GM21360 (cell line): ENCODE results near the gene IPCEF1.
A peak's percentile ranks its signal among the peaks of the same experiment; 100 is the strongest.

Experiments
- ATAC-seq: cut with Tn5 transposase; IDR thresholded peaks from one replicate; pipeline ENCODE4 v1.9.1; 2021; ENCODE audit warnings: mild to moderate bottlenecking, moderate library complexity; ENCODE audit not compliant: unreplicated experiment

The IPCEF1 gene

DNA sequence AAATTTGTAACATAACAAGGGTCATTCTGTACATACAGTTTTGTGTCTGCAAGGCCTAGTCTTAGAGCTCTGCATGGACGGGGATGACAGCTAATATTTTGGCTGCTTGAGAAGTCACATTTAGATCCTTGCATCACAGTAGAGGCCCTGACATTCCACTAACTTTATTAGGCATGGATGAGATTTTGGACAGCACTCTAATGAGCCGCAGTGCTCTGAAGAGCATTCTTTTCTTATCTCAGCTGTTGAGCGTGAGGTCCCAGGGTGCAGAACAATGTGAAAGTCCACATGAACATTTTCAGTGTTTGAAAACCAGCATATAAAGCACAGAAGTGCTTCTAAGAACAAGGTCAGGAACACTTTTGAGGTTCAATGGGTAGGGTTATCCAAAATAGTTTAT lies 58.9 kb downstream of the IPCEF1 start:
- no peak for ATAC-seq

DNA sequence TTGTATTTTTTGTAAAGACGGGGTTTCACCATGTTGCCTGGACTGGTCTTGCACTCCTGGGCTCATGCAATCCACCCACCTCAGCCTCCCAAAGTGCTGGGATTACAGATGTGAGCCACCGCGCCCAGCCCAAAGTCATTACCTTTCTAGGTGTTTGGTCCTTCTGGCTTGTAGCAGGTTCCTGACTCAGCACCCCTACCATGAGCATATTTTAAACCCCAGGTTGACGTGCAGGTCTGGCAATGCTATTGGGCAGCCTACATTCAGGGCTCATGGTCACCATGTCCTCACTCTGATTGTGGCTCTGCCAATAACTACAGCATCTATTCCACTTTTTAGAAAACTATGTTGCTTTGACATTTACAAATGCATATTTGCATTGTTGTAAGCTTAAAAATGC lies 59.4 kb downstream of the IPCEF1 start:
- ATAC-seq: no peak

DNA sequence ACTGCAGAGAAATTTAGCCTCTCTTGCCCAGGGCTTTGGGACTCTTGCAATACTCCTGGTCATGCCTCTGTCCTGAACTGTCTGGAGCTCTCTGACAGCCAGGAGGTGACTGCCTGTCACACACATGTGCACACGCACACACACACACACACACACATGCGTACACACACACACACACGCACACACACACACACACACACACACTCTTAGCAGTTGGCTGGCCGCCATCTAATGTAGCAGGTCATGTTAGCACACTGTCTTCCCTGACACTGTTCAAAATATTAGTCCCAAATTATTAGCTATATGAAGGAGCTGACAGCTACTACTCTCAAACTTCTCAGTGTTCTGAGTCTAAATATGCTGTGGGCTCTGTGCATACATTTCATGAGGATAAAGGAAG lies 60.9 kb downstream of the IPCEF1 start:
- no peak for ATAC-seq

DNA sequence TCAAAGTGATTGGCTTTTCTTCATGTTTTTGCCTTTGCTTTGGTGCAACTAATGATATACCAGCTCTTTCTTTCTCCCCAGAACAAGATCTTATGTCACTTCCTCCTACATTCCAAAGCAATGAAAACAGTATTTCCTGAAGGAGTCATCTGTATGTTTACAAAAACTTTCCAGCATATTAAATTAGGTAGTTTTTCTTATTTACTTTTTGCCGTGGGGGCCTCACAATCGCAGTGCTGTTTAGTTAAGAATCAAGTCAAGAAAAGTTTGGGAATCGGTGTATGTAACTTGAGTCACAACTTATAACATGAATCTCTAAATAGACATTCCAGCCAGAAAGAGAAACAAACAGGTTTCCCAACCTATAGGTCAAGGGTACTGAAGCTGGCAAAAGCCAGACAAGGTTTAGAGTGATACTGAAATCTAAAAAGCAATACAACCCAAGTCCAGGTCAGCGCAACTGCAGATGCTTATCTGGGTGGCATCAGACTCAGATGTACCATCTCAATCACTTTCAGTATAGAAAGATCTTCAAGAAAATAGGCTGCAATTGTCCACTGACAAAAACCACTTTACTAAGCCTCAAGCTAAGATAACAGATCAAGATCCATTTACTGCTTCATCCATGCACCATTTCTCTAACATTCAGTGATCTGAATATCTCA lies 63.6 kb downstream of the IPCEF1 start:
- no peak for ATAC-seq

DNA sequence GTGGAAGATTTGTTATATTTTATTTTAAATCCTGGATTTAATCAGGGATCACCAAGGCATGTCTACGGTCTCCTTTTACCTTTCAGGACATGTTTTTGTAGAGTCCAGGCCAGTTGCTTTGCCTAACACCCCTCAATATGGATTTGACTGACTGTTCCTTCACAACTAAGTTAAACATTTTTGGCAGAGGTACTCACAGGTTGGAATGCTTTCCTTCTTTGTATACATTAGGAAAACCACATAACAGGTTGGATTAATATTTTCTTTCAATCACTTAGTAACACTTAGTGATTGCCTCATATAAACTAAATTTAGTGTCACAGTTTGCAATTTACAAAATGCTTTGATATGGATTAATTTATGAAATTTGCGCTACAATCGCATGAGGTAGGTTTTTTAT lies 64.5 kb downstream of the IPCEF1 start:
- ATAC-seq: no peak

DNA sequence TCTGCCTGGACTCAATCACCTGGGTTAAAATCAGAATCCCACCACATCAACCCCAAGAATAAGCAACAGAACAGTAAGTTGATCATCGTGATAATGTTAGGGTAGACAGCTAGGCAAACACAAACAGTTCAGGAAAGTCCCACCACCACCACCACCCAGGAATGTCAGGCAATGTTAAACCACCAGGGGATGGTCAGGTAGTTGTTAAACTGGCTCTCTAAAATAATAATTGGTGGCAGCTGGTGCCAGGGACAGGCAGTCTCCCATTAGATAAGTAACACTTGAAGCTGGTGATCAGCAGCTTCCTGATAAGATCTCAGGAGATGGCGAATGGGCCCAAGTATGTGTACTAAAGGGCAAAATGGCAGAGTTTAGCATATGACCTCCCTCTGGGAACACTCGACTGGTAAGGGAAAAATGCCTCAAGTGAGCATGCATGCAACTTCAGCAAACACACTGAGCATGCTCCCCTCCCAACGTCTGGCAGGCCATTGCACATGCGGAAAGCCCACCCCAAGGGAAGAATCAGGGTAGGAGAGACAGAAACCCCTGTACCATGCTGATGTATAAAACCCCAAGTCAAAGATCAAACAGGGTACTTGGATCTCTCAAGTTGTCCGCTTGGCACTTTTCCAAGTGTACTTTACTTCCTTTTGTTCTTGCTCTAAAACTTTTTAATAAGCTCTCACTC lies 66.6 kb downstream of the IPCEF1 start:
- ATAC-seq: no peak

DNA sequence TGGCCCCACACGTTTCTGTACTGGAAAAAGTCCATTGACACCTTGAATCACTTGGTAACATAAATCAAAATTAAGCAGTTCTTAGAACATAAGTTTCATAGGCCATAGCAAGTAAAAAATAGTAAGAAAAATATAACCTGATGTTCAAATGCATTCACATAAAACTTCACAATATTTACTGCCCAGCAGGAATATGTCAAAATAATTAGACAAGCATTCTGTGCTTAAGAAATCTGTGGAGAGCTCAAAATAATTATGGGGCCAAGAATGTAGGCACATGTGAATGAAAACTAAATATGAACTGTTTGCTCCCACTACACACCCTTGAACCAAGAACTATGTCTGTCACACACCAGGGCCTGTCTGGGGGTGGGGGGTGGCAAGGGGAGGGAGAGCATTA lies 70.8 kb downstream of the IPCEF1 start:
- ATAC-seq: no peak

DNA sequence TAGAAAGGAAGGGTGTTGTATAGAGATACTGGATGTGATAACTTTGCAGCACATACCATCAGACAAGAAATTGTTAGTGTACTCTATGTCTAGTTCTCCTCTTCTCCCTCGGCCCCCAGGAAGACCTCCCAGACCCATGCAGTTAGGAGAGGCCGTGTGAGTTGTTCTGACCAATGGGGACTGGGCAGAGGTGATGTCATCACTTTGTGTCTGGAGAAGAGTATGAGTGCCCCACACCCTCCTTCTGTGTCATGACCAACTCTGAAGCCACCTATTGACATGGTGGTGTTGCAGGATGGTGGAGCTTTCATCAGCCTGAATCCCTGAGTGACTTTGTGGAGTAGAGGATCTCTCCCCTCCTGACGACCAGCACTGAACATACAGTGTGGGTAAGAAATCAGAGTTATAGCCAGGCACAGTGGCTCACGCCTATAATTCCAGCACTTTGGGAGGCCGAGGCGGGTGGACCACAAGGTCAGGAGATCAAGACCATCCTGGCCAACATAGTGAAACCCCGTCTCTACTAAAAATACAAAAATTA lies 72.2 kb downstream of the IPCEF1 start:
- ATAC-seq: no peak

DNA sequence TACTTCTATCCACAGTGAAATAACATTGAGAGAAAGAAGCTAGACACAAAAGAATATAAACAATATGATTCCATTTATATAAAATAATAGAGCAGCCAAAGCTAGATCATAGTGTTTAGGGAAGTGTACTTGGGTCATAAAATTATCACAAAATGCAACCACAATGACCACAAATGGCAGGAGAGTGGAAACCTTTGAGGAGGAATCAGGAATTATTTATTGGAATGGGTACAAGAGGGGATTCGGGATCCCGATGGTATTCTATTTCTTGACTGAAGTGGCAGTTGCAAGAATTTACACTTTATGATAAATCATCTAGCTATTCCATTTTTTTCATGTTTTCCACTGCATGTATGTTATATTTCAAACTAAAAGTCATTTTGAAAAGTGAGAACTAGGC lies 76.1 kb downstream of the IPCEF1 start:
- no peak for ATAC-seq

DNA sequence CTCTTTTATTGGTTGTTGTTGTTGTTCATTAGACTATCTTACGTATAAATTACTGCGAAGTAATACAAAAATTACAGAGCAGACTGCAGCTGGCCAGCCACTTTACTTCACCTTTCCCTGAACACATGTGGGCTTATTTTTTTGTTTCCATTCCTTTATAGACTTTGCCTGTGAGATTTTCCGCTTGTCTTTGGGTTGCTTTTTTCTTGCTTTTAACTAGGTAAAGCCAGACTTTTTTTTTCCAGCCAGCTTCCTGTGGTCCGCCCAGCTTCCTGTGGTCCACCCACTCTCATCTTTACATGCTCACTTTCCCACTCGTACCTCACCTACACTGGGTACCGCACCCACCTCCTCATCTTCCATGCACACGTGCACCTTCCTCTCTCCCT lies 79.0 kb downstream of the IPCEF1 start:
- no peak for ATAC-seq

DNA sequence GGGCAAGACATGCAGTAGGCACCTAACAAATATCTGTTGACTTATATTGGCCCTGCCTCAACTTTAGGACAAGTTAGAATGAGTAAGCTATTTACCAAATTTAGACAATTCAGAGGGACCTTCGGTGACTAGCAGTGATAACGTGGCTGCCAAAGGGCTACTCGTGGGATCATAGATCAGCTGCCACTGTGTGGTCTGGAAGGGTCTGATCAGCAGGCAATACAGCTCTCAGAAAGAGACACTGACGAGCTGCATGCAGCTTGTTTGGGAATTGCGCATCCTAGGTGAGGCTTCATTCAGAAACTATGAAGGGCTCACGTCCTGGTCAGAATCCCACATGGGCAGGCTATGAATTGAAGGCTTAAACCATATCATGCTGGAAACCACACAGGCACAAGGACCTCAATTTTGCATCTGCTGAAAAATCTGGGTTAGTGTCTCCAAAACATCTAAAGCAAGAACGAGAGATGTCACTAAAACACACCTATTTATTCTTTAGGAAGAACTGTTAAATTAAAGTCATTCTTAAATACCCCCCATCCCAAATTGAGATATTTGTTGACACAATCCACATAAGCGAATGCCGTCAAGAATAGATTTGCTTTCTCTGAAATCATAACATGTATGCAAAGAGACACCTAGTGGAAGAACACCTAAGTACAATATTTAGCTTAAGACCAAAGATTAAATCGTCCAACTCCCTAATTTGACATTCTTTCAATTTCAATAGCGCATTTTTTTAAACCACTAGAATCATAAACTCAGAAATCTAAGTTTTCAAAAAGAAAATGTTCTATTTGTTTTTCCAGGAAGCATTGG lies 79.6 kb downstream of the IPCEF1 start:
- ATAC-seq: no peak

DNA sequence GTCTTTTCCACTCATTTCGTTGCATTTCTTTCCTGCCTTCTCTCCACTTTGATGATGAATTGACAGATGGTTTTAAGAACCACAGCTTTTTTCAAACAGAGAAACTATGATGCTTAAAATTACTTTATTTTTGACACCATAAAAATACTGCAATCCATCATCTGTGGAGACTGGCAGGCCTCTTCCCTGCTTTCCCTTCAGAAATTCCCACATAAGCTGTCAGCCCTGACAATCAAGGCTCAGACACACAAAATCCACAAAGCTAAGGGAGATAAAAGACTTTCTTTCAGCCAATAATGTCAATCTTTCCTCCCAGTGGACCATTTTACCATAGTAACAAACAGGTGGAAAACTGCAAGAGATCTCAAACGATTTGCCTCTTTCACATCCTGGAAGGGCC lies 82.4 kb downstream of the IPCEF1 start:
- ATAC-seq: no peak

DNA sequence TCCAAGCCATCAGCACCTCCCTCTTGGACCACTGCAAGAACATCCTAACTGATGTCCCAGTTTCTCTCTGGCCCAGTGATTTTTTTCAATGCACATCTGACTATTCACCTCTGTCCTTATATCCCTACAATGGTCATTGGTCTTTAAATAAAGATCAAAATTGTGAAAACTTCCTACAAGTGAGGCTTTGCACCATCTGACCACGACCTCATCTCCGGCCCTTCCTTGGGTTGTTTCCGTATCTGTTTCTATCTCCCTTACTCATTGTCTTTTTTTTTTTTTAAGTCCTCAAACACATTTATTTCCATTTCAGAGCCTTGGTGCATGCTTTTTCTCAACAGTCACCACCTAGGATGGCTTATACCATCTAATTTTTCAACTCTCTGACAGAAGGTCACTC lies 88.1 kb downstream of the IPCEF1 start:
- no peak for ATAC-seq

DNA sequence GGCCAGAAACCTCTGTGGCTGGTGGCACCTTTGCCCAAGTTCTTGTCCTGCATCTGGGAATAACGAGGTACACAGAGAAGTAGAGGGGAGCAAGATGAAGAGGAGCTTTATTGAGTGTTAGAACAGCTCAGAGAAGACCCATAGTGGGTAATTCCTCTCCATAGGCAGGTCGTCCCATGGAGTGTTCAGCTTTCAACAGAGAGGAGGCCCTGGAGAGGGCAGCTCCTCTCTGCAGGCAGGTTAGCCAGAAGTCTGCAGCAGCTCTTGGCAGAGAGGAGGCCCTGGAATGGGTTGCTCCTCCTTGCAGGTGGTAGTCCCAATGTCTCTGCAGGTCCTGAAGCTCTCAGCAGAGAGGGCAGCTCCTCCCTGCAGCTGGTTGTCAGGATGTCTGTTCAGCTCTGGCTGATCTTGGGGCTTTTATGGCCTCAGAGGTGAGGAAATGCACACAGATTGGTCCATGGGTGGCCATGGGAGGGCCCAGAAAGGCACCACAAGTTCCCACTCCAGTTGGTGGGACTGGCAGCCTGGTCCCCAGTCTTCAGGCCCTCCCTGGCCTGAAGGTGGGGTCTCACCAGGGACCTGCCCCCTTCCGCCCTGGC lies 89.0 kb downstream of the IPCEF1 start:
- ATAC-seq: peak; percentile 47

DNA sequence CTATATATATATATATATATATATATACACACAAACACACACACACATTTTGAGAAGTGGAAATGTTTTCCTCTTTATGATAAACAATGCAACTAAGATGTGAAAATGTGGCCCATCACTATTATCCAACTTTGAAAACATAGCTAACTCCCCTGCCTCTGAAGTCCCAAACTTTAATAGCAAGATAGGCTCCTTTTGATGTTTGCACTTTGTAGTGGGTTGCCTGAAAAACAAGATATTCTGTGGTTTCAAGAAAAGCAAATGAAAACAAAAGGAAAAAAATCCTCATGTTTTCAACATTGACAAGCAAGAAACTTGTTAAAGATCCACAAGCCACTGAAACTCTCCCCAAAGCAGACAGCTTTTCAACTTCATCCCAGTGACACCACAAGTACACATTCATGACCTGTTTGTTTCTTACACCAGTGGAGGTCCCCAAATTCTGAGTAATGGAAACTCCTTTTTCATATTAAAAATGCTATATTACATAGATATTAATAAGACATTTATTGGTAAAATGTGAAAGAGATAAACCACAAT lies 90.0 kb downstream of the IPCEF1 start:
- no peak for ATAC-seq

DNA sequence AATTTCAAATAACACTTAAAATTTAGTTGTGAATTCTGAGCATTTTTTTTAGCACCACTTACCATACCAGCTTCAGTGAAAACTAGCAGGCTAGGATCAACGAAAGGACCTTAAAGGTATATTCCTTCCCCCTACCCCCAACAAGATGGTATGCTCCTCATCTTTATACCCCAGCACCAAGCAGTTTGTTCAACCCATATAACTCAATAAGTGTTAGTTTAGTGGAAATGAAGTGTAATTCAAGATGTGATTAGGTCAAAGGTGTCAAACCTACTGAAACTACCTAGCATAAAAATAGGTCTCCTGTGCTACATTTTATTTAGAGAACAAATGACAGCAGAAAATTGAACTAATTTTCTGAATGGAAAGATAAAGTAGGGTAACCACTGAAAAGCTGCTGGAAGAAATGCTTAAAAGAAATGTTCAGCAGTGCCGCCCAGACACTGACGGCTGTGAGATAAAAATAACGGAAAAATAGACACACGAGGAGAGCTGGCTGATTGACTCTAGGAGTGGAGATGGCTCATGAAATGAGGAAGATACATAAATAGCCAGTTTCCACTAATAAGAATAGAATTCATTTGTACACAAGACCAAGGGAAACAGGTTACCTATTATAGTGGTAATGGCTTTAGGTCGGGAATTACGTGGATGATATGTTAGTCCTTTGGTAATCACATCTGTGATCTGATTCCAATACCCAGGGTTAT lies 94.8 kb downstream of the IPCEF1 start:
- peak; percentile 34 for ATAC-seq

DNA sequence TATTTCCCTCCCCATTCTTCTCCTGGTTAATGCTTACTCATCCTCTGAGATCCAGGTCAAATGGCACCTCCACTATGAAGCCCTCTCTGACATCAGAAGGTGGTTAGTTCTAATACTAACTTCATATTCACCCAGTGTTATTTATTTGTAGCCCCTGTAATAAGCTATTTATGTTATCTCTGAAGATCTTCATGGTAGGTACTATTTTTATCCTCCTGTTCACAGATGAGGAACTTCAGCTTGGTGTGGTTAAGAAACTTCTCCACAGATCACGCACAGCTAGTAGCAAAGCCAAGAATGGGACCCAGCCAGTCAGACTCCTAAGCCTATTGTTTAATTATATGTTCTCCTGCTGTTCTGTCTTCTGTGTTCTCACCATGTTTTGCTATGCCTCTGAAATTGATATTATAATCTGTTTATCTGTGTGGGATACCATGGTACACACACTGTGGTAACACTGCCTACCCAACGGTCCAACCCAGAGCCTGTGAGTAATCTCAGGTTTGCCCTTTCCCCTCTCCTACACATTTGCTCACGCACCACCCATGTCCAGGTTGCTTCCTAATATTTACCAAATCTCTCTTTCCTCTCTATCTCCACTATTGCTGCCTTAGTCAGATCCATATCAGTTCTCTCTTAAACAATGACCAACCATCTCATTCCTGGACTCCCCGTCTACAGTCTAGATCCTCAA lies 98.4 kb downstream of the IPCEF1 start:
- peak; percentile 86 for ATAC-seq

DNA sequence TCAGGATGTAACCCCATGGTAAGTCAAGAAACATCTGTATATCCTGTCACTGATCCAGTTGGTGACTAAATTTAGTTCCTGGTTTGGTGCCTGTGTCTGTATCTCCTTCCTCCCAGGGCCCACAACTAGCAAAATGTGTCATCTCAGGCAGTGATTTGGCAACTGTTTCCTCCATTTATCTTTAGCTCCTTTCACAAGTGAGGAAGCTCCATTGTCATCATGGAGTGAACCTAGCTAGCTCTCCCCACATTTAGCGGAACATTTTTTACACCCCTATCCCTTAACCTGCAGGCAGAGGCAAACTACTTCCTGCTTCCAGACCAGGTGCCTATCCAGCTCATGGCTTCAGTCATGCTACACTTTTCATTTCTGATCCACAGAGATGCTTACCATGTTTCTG lies 99.5 kb downstream of the IPCEF1 start:
- ATAC-seq: no peak

DNA sequence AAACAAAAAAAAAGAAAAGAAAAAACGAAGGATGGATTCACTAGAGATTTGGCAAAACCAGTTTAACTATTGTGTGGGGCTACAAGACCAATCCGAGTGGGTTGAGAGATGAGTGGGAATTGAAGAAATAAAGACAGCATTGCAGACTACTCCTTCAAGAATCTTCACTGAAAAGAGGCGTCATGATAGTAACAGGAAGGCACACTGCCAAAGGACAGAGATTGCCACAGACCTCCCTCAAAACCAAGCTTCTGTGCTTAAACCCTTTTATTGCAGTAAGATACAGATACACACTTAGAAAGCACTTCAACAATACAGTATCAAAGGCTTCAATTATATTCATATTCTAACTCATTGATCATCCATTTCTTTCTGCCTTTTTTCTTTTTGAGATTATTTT lies 103.9 kb downstream of the IPCEF1 start:
- no peak for ATAC-seq

DNA sequence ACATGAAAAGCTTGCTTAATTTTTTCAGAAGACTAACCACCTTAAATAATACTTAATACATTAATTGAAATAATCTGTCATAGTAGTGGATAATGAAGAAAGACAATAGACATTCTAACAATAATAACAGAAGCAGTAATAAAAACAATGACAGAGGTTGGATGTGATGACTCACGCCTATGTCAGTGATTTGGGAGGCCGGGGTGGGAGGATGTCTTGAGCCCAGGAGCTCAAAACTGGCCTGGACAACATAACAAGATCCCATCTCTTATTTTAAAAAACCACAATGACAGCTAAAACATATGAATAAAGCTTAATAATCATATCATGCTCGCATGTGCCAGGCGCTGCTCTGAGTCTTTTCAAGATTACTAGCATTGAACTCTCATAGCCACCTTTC lies 105.5 kb downstream of the IPCEF1 start:
- no peak for ATAC-seq
